ENCODE measurements around the gene R3HDM4. TPM values are rescaled to one million over a fixed set of nuclear protein-coding genes. Genes with fewer than 3 reads are reported as not detected.

The R3HDM4 gene
- total and polyA plus RNA-seq, 4 donors: 31.6 to 139 (median 77.7) TPM

DNA sequence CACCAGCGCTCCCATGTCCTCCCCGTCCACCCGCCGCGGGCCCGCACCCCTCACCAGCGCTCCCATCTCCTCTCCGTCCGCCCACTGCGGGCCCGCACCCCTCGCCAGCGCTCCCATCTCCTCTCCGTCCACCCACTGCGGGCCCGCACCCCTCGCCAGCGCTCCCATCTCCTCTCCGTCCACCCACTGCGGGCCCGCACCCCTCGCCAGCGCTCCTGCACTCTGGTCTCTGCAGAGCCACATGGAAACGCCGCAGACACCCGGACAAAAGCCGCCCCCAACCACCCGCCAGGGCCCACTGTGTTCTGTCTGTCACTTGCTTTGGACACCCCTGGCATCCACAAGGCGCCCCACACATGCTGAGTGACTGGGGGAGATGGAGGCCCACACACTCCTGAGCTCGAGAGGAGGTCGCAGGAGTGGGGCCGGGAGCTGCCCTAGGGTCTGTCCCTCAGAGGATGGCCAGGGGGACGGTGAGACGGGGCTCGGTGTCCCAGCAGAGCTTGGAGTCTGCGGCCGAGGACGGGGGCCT, 46.2 kb downstream of the R3HDM4 start:
- 85 to 89% methylated on average over 27 to 38 of the region's 38 CpGs for WGBS, 2 donors
- H3K27me3 ChIP-seq (ENCODE audit: control insufficient read depth in 3 of 3, insufficient read depth in 3 of 3, low read length in 2 of 3): peaks cover 0 to 2% (median 0%) of the 10 kb centered on the region in 3 donors
- H3K36me3 ChIP-seq (ENCODE audit: control insufficient read depth in 4 of 4, insufficient read depth in 4 of 4, low read length in 4 of 4): peaks cover 0 to 30% (median 13%) of the 10 kb centered on the region in 4 donors
- no peak overlapping the region for H3K4me3 ChIP-seq
- DNase-seq: no peak
- peaks cover 0 to 20% (median 12%) of the 10 kb centered on the region in 5 donors for H3K4me1 ChIP-seq (ENCODE audit: control insufficient read depth in 5 of 5, insufficient read depth in 5 of 5, low read length in 5 of 5)
- TF ChIP-seq, protein P1, sequence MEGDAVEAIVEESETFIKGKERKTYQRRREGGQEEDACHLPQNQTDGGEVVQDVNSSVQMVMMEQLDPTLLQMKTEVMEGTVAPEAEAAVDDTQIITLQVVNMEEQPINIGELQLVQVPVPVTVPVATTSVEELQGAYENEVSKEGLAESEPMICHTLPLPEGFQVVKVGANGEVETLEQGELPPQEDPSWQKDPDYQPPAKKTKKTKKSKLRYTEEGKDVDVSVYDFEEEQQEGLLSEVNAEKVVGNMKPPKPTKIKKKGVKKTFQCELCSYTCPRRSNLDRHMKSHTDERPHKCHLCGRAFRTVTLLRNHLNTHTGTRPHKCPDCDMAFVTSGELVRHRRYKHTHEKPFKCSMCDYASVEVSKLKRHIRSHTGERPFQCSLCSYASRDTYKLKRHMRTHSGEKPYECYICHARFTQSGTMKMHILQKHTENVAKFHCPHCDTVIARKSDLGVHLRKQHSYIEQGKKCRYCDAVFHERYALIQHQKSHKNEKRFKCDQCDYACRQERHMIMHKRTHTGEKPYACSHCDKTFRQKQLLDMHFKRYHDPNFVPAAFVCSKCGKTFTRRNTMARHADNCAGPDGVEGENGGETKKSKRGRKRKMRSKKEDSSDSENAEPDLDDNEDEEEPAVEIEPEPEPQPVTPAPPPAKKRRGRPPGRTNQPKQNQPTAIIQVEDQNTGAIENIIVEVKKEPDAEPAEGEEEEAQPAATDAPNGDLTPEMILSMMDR (IDR thresholded peaks at IDR 0.05; ENCODE audit: control extremely low read depth, extremely low read depth): no peak
- H3K9me3 ChIP-seq (ENCODE audit: control insufficient read depth in 4 of 4, insufficient read depth in 3 of 4, low read length in 3 of 4): no peaks in the 10 kb centered on the region
- H3K9ac ChIP-seq (ENCODE audit: insufficient read depth in 1 of 2, low read length in 2 of 2): no peak overlapping the region
- H3K27ac ChIP-seq (ENCODE audit: low read depth in 1 of 2, low read length in 1 of 2): no peak overlapping the region
- ATAC-seq (ENCODE audit: insufficient read depth, low FRiP score): no peak

- H3K36me3 ChIP-seq (ENCODE audit: control insufficient read depth in 4 of 4, insufficient read depth in 4 of 4, low read length in 4 of 4): peaks cover 0 to 11% (median 7%) of the 10 kb centered on the region in 4 donors
- TF ChIP-seq, protein P1 (IDR thresholded peaks at IDR 0.05; ENCODE audit: control extremely low read depth, extremely low read depth): no peak
- H3K27ac ChIP-seq (ENCODE audit: low read depth in 1 of 2, low read length in 1 of 2): peak overlapping the region in 1 of 2 donors; percentile 23
- H3K9ac ChIP-seq (ENCODE audit: insufficient read depth in 1 of 2, low read length in 2 of 2): no peak overlapping the region
- peaks cover 0 to 12% (median 0%) of the 10 kb centered on the region in 3 donors for H3K27me3 ChIP-seq (ENCODE audit: control insufficient read depth in 3 of 3, insufficient read depth in 3 of 3, low read length in 2 of 3)
- ATAC-seq (ENCODE audit: insufficient read depth, low FRiP score) (no peak), DNase-seq (no peak)
- no peak overlapping the region for H3K4me3 ChIP-seq
- H3K9me3 ChIP-seq (ENCODE audit: control insufficient read depth in 4 of 4, insufficient read depth in 3 of 4, low read length in 3 of 4): no peaks in the 10 kb centered on the region
- WGBS, 2 donors: 68 to 75% methylated on average over 7 of the region's 7 CpGs
- H3K4me1 ChIP-seq (ENCODE audit: control insufficient read depth in 5 of 5, insufficient read depth in 5 of 5, low read length in 5 of 5): peaks cover 0 to 13% (median 9%) of the 10 kb centered on the region in 5 donors
These were observed 49.8 kb downstream of the R3HDM4 start for GRCh38 chr19:863315-863620.

DNA sequence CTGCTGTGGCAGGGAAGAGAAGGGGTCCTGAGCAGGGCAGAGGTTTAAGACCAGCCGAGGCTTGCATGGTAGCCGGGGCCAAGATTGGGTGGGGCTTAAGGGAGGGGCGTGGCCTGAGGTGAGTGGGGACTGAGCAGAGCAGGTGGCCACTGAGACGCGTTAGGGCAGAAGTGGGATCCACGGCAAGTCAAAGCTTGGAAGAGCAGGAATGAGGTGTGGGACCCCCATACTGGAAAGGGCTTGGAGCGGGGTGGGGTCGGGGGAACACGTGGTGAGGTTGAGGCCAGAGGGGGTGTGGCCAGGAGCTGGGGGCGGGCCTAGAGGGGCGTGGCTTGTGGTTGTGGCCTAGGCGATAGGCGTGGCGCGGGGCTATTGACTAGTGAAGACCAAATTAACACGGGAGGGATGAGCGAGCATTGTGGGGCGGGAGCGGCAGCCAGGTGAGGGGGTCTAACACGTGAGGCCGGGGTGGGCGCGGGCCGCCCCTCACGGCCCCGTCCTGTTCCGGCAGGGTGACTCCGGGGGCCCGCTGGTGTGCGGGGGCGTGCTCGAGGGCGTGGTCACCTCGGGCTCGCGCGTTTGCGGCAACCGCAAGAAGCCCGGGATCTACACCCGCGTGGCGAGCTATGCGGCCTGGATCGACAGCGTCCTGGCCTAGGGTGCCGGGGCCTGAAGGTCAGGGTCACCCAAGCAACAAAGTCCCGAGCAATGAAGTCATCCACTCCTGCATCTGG, 50.3 kb downstream of the R3HDM4 start:
- WGBS, 2 donors: 12 to 20% methylated on average over 38 to 48 of the region's 48 CpGs
- no peak overlapping the region for H3K4me3 ChIP-seq
- DNase-seq (peak in 2 of 3 donors; percentile 33 to 72), ATAC-seq (ENCODE audit: insufficient read depth, low FRiP score) (peak; percentile 14)
- H3K9ac ChIP-seq (ENCODE audit: insufficient read depth in 1 of 2, low read length in 2 of 2): no peak overlapping the region
- H3K36me3 ChIP-seq (ENCODE audit: control insufficient read depth in 4 of 4, insufficient read depth in 4 of 4, low read length in 4 of 4): peaks cover 0 to 6% (median 4%) of the 10 kb centered on the region in 4 donors
- peaks cover 0 to 12% (median 0%) of the 10 kb centered on the region in 3 donors for H3K27me3 ChIP-seq (ENCODE audit: control insufficient read depth in 3 of 3, insufficient read depth in 3 of 3, low read length in 2 of 3)
- TF ChIP-seq, protein P1 (IDR thresholded peaks at IDR 0.05; ENCODE audit: control extremely low read depth, extremely low read depth): no peak
- no peaks in the 10 kb centered on the region for H3K9me3 ChIP-seq (ENCODE audit: control insufficient read depth in 4 of 4, insufficient read depth in 3 of 4, low read length in 3 of 4)
- H3K27ac ChIP-seq (ENCODE audit: low read depth in 1 of 2, low read length in 1 of 2): peak overlapping the region in 1 of 2 donors; percentile 23
- peaks cover 0 to 13% (median 9%) of the 10 kb centered on the region in 5 donors for H3K4me1 ChIP-seq (ENCODE audit: control insufficient read depth in 5 of 5, insufficient read depth in 5 of 5, low read length in 5 of 5)
